NCI-H526 treated with DMSO at 0.1 percent for 48 hours (cell line): ENCODE measurements around the gene SGMS1.
"Not testable (repeated sequence)": the region's sequence is repeated elsewhere in the genome, so short reads cannot be mapped to it uniquely, and the experiment has no call there.

Experiments
- DNase-seq: peaks from one replicate; lab custom pipeline; 2025; lab: John Stamatoyannopoulos, UW

SGMS1 gene

GRCh38 chr10:50304660-50305059 is 319.1 kb downstream of the SGMS1 start:
- DNase-seq = no peak

GRCh38 chr10:50299948-50300669 is 323.6 kb downstream of the SGMS1 start:
- DNase-seq = no peak

GRCh38 chr10:50295367-50295766 is 328.4 kb downstream of the SGMS1 start:
- DNase-seq = peak; percentile 31

- no peak for DNase-seq
Measured at GRCh38 chr10:50294582-50294981, 329.2 kb downstream of the SGMS1 start.

GRCh38 chr10:50293513-50294313 is 330.0 kb downstream of the SGMS1 start:
- DNase-seq = no peak

- DNase-seq = no peak
Measured at GRCh38 chr10:50291261-50291850, 332.4 kb downstream of the SGMS1 start.

GRCh38 chr10:50289196-50289595 is 334.6 kb downstream of the SGMS1 start:
- DNase-seq = no peak

GRCh38 chr10:50286996-50287803 is 336.6 kb downstream of the SGMS1 start:
- DNase-seq = no peak

GRCh38 chr10:50286517-50286916 is 337.2 kb downstream of the SGMS1 start:
- no peak for DNase-seq

- no peak for DNase-seq
Measured at GRCh38 chr10:50281967-50282522, 341.7 kb downstream of the SGMS1 start.

- DNase-seq = no peak
Measured at GRCh38 chr10:50281210-50281966, 342.4 kb downstream of the SGMS1 start.

- DNase-seq = no peak
Measured at GRCh38 chr10:50280049-50280841, 343.5 kb downstream of the SGMS1 start.

GRCh38 chr10:50279489-50279888 is 344.3 kb downstream of the SGMS1 start:
- DNase-seq = no peak

GRCh38 chr10:50275650-50276235 is 348.0 kb downstream of the SGMS1 start:
- no peak for DNase-seq

GRCh38 chr10:50272531-50272930 is 351.2 kb downstream of the SGMS1 start:
- DNase-seq = no peak

- DNase-seq = no peak
Measured at GRCh38 chr10:50271564-50272250, 352.0 kb downstream of the SGMS1 start.

GRCh38 chr10:50267877-50268276 is 355.9 kb downstream of the SGMS1 start:
- DNase-seq = not testable (repeated sequence)

GRCh38 chr10:50262625-50263024 is 361.1 kb downstream of the SGMS1 start:
- DNase-seq = not testable (repeated sequence)

GRCh38 chr10:50260791-50261281 is 362.9 kb downstream of the SGMS1 start:
- DNase-seq = no peak
